ENCODE data around the gene RNF223. TPM values are rescaled to one million over a fixed set of nuclear protein-coding genes. Genes with fewer than 3 reads are reported as not detected.

Gene RNF223
- total and polyA plus RNA-seq, 2 of the 8 experiments (the other 6 are each of a cell fraction or from before 2014, with no cell fraction given), result not detected

DNA sequence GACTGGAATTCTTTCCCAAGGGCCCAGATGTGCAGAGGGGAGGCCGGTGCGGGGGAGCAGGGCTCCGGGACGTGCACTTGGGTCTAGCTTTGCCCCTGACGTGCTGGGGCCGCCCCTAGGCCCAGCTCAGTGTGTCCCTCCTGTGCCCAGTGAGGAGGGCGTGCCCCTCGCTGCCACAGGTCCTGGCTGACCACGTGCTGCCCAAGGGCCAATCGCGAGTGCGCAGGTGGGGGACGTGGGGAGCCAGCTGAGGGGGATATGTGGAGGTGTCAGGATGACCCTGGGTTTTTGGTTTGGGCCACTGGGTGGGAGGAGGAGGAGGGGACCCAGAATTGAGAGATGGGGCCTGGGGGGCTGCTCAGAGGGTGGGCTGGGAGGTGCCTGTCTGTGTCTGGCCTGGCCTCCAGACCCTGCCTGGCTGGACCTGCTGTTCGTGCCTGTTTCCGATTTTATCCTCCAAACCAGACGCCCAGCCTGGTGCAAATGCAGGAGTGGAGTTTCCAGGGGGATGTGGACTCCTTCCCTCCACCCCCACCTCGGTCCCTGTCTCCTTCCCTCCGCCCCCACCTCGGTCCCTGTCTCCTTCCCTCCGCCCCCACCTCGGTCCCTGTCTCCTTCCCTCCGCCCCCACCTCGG, 6.1 kb upstream of the RNF223 start:
- Histone ChIP-seq H3K14ac (ENCODE audit: insufficient read length) (no peak overlapping the region), H3K4ac (replicated peaks; ENCODE audit: insufficient read length, low read depth, low read length) (no peak overlapping the region), H3K9ac (replicated peaks in 1 of 4; ENCODE audit: extremely low read depth in 1 of 4, low read depth in 3 of 4, low read length in 3 of 4) (no peak overlapping the region), H3K4me2 (ENCODE audit: insufficient read depth in 1 of 2, low read depth in 2 of 2, low read length in 2 of 2) (peak overlapping the region; percentile 59 to 88), H3K79me1 (ENCODE audit: low read depth, low read length) (no peaks in the 10 kb centered on the region), H3K4me3 (ENCODE audit: extremely low read depth in 1 of 4, insufficient read depth in 2 of 4, low read depth in 3 of 4, low read length in 4 of 4) (peak overlapping the region; percentile 3 to 54 (median 29); a peak in 7 of 8 replicates), H3K23ac (ENCODE audit: insufficient read length) (no peak overlapping the region), H2BK20ac (ENCODE audit: low read length) (no peak overlapping the region), H2AFZ (ENCODE audit: low read length) (no peak overlapping the region), H3K18ac (ENCODE audit: extremely low read depth, low read length) (peak overlapping the region; percentile 93), H4K8ac (ENCODE audit: extremely low read depth, insufficient read depth, low read length) (no peak overlapping the region), H2BK15ac (ENCODE audit: low read length) (no peak overlapping the region), H3K27ac (ENCODE audit: low read depth, low read length) (no peak overlapping the region), H2BK12ac (ENCODE audit: low read depth, low read length) (no peak overlapping the region), H3K4me1 (replicated peaks in 1 of 4; ENCODE audit: control insufficient read depth in 3 of 4, insufficient read depth in 4 of 4, low read length in 3 of 4) (peaks cover 0 to 8% (median 6%) of the 10 kb centered on the region in 4 experiments; a peak in 5 of 7 replicates), H3K56ac (replicated peaks; ENCODE audit: insufficient read length, low read depth, low read length) (no peak overlapping the region), H4K91ac (replicated peaks; ENCODE audit: insufficient read length, low read length) (no peak overlapping the region), H3K9me3 (ENCODE audit: insufficient read depth in 2 of 2, low read depth in 1 of 2, low read length in 1 of 2) (no peaks in the 10 kb centered on the region), H3K36me3 (ENCODE audit: control insufficient read depth in 2 of 4, insufficient read depth in 4 of 4, low read length in 3 of 4) (no peaks in the 10 kb centered on the region), H3K27me3 (replicated peaks in 1 of 4; ENCODE audit: control insufficient read depth in 3 of 4, extremely low read depth in 1 of 4, insufficient read depth in 3 of 4, low read length in 3 of 4) (peaks cover 0 to 5% (median 2%) of the 10 kb centered on the region in 4 experiments; a peak in 3 of 7 replicates), H3K79me2 (ENCODE audit: control insufficient read depth in 1 of 2, insufficient read depth in 2 of 2, low read length in 2 of 2) (no peaks in the 10 kb centered on the region), H2AK5ac (ENCODE audit: low read depth, low read length) (no peak overlapping the region), H2BK120ac (replicated peaks; ENCODE audit: low read depth, low read length) (no peak overlapping the region), H4K20me1 (replicated peaks in 1 of 2; ENCODE audit: control insufficient read depth in 1 of 2, insufficient read depth in 2 of 2, low read length in 2 of 2) (no peaks in the 10 kb centered on the region), H2BK5ac (ENCODE audit: low read depth, low read length) (0 out of 2 replicates have a peak overlapping the region, but pooled peaks have one; percentile 56), H3K23me2 (ENCODE audit: low read depth, low read length) (peaks cover 8% of the 10 kb centered on the region; the same call in 1 of the 2 replicates), H4K5ac (ENCODE audit: insufficient read length, low read depth, low read length) (no peak overlapping the region)
- DNase-seq (ENCODE audit: low read depth in 1 of 2, low spot score in 2 of 2) (peak in 1 of 2 experiments; percentile 90), FAIRE-seq (no peak)
- 4% methylated on average over 16 of the region's 23 CpGs; no CpG with 5 or more reads in 1 of the 2 experiments for WGBS, 2 experiments (ENCODE audit: extremely low coverage in 1 of 2, insufficient coverage in 1 of 2, insufficient read length in 1 of 2, insufficient replicate concordance in 2 of 2, low coverage in 1 of 2, low lambda C conversion rate in 2 of 2, missing lambda C conversion rate in 1 of 2)
- TF ChIP-seq SIN3A (conservative IDR thresholded peaks at IDR 0.05 in 1 of 2, IDR thresholded peaks at IDR 0.05 in 1 of 2; ENCODE audit: low read depth in 1 of 2, low read length in 2 of 2), result peak in 1 of 2 experiments; percentile 44; a peak in 1 of 4 replicates
- TF ChIP-seq FOSL1 (IDR thresholded peaks at IDR 0.05; ENCODE audit: insufficient read depth, low read depth, low read length), result no peak
- TF ChIP-seq, protein P1, sequence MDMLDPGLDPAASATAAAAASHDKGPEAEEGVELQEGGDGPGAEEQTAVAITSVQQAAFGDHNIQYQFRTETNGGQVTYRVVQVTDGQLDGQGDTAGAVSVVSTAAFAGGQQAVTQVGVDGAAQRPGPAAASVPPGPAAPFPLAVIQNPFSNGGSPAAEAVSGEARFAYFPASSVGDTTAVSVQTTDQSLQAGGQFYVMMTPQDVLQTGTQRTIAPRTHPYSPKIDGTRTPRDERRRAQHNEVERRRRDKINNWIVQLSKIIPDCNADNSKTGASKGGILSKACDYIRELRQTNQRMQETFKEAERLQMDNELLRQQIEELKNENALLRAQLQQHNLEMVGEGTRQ (IDR thresholded peaks at IDR 0.05; ENCODE audit: low read length), result peak; percentile 93
- TF ChIP-seq, protein P2, sequence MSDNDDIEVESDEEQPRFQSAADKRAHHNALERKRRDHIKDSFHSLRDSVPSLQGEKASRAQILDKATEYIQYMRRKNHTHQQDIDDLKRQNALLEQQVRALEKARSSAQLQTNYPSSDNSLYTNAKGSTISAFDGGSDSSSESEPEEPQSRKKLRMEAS (IDR thresholded peaks at IDR 0.05), result peak; percentile 80
- no peak for TF ChIP-seq MAFK (IDR thresholded peaks at IDR 0.05; ENCODE audit: low read depth, low read length)
- TF ChIP-seq TAF1 (IDR thresholded peaks at IDR 0.05; ENCODE audit: low read depth, low read length), result 0 out of 2 replicates have a peak, but pooled peaks have one; percentile 27
- TF ChIP-seq RBBP5 (IDR thresholded peaks at IDR 0.05; ENCODE audit: borderline replicate concordance, low read depth, low read length), result no peak
- TF ChIP-seq, protein P3, sequence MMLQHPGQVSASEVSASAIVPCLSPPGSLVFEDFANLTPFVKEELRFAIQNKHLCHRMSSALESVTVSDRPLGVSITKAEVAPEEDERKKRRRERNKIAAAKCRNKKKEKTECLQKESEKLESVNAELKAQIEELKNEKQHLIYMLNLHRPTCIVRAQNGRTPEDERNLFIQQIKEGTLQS (IDR thresholded peaks at IDR 0.05; ENCODE audit: insufficient read depth, low read depth, low read length), result peak; percentile 90
- CTCF ChIA-PET (ENCODE audit: partially characterized antibody), result interaction anchor here (0.6 to 1.8 kb wide), 7 partner anchors 14 to 223 kb away, joined by 3 to 6 read pairs (median 3); no protein-coding TSS in a partner anchor
- POLR2A ChIA-PET (ENCODE audit: partially characterized antibody), result interaction anchor here (0.7 to 1.2 kb wide), 5 partner anchors 10 to 161 kb away, joined by 3 to 6 read pairs (median 3); no protein-coding TSS in a partner anchor

All from H1 (cell line).